SJCRH30 (cell line): ENCODE results near the gene TM9SF1. TPM values are rescaled to one million over a fixed set of nuclear protein-coding genes. Genes with fewer than 3 reads are reported as not detected.
"Not testable (repeated sequence)": the region's sequence is repeated elsewhere in the genome, so short reads cannot be mapped to it uniquely, and the experiment has no call there.

Experiments used
- DNase-seq, 2 experiments: peaks; one replicate each; pipeline ENCODE4 v3.0.0-alpha.2; 2015 to 2020
- H3K27ac ChIP-seq: fragments of 250-450 bp; sonication (Bioruptor Pico); 2 replicates; pipeline ENCODE4 v1.5.1; 2020; ENCODE audit warnings: mild to moderate bottlenecking, moderate library complexity
- H3K27me3 ChIP-seq: fragments of 250-450 bp; sonication (Bioruptor Pico); 2 replicates; pipeline ENCODE4 v1.5.1; 2020; ENCODE audit warnings: mild to moderate bottlenecking, moderate library complexity
- H3K36me3 ChIP-seq: fragments of 250-450 bp; sonication (Bioruptor Pico); 2 replicates; pipeline ENCODE4 v1.5.1; 2020; ENCODE audit warnings: mild to moderate bottlenecking, moderate library complexity
- H3K4me1 ChIP-seq: fragments of 250-450 bp; sonication (Bioruptor Pico); 2 replicates; pipeline ENCODE4 v1.5.1; 2020; ENCODE audit warnings: mild to moderate bottlenecking, moderate library complexity
- H3K4me3 ChIP-seq: fragments of 250-450 bp; sonication (Bioruptor Pico); 2 replicates; pipeline ENCODE4 v1.5.1; 2020; ENCODE audit warnings: mild to moderate bottlenecking, moderate library complexity
- H3K9me3 ChIP-seq: fragments of 250-450 bp; sonication (Bioruptor Pico); replicated peaks from 2 replicates; pipeline ENCODE4 v1.5.1; 2020; ENCODE audit warnings: mild to moderate bottlenecking, moderate library complexity
- total RNA-seq: library from RNA; depleted of rRNA; stranded (reverse); fragments of >200 nt; shearing (Covaris generic); gene quantifications from 2 replicates; pipeline ENCODE4 v1.2.3, GENCODE V29; 2014

Gene TM9SF1
- total RNA-seq, 1 experiment from 2014 or later, result 32.6 TPM

GRCh38 chr14:24212924-24213865, 18.0 kb upstream of the TM9SF1 start, which contains the start of gene CHMP4A:
Gene CHMP4A, minus strand, starts transcription at chr14:24213488. Its CDS starts 49 bp downstream, at chr14:24213439.
- Histone ChIP-seq H3K27me3 (no peaks in the 10 kb centered on the region), H3K36me3 (peaks cover 7% of the 10 kb centered on the region), H3K9me3 (no peaks in the 10 kb centered on the region), H3K4me1 (no peaks in the 10 kb centered on the region), H3K27ac (peak within 1 kb of the TSS; percentile 83), H3K4me3 (peak within 1 kb of the TSS; percentile 71)
- peak; percentile 98 to 99 for DNase-seq

GRCh38 chr14:24211311-24211710, 16.1 kb upstream of the TM9SF1 start:
- no peak for DNase-seq
- Histone ChIP-seq H3K9me3 (no peaks in the 10 kb centered on the region), H3K36me3 (peaks cover 20% of the 10 kb centered on the region), H3K4me3 (no peak overlapping the region), H3K4me1 (no peaks in the 10 kb centered on the region), H3K27ac (no peak overlapping the region), H3K27me3 (no peaks in the 10 kb centered on the region)

DNA sequence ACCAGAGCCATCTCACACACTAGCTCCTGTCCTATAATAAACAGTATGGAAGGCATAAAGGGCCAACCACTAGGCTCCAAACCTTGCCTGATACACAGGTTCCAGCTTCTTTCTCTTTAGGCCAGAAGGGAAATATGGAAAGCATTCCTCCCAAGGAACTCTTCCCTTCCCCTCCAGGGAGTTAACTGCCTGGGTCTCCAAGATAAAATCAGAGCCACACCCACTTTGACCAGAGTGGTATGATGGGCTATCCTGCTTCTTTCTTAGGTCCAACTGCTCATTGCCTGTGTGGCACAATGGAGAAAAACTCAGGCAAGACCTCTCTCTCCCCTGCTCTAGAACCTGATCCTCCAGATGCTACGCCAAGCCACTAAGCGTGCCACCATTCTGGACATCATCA, 12.4 kb upstream of the TM9SF1 start:
- Histone ChIP-seq H3K9me3 (no peaks in the 10 kb centered on the region), H3K27me3 (no peaks in the 10 kb centered on the region), H3K36me3 (peaks cover 22% of the 10 kb centered on the region), H3K4me1 (no peaks in the 10 kb centered on the region), H3K27ac (no peak overlapping the region), H3K4me3 (no peak overlapping the region)
- DNase-seq, result no peak

DNA sequence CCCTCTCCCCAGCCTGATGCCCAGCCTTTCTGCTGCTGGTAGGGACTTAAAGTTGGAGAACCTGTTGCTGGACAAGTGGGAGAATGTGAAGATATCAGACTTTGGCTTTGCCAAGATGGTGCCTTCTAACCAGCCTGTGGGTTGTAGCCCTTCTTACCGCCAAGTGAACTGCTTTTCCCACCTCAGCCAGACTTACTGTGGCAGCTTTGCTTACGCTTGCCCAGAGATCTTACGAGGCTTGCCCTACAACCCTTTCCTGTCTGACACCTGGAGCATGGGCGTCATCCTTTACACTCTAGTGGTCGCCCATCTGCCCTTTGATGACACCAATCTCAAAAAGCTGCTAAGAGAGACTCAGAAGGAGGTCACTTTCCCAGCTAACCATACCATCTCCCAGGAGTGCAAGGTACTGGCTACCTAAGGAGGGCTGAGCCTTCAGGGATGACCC, 11.9 kb upstream of the TM9SF1 start:
- H3K36me3 ChIP-seq, result peaks cover 25% of the 10 kb centered on the region
- no peak overlapping the region for H3K4me3 ChIP-seq
- H3K9me3 ChIP-seq, result no peaks in the 10 kb centered on the region; the same call in 1 of the 2 replicates
- H3K27ac ChIP-seq, result no peak overlapping the region
- DNase-seq, result no peak
- H3K4me1 ChIP-seq, result no peaks in the 10 kb centered on the region
- H3K27me3 ChIP-seq, result no peaks in the 10 kb centered on the region

DNA sequence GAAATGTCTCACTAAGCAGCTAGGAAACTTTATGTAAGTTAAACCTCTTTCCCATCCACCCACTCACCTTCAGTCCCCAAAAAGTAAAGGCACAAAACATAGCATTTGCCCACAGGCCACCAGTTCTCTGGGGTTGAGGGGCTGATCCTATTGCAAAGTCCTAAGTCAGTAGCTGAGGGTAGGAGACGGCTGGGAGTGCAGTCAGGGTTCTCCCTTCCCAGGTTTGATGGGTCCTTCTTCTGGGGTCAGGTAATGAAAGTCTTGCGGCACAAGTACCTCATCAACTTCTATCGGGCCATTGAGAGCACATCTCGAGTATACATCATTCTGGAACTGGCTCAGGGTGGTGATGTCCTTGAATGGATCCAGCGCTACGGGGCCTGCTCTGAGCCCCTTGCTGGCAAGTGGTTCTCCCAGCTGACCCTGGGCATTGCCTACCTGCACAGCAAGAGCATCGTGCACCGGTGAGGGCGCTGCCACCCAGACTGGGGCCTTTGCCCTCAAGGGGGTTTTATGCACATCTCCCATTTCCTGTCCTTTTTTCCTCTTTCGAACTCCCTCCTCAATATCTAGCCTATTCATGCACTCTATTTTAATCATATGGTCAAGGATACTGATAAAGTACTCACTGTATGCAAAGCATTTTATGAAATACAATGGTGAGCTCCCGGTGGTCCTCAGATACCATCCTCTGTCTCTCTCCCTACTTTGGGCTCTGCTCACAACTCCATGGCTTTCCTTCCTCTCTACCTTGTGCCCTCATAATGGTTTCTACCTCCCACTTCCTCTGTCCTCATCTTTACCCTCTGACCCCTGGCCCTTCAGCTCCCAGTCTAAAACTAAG, 11.2 kb upstream of the TM9SF1 start:
- no peak overlapping the region for H3K4me3 ChIP-seq
- H3K9me3 ChIP-seq, result no peaks in the 10 kb centered on the region; the same call in 1 of the 2 replicates
- no peaks in the 10 kb centered on the region for H3K27me3 ChIP-seq
- no peak for DNase-seq
- no peaks in the 10 kb centered on the region for H3K4me1 ChIP-seq
- peaks cover 29% of the 10 kb centered on the region for H3K36me3 ChIP-seq
- no peak overlapping the region for H3K27ac ChIP-seq

DNA sequence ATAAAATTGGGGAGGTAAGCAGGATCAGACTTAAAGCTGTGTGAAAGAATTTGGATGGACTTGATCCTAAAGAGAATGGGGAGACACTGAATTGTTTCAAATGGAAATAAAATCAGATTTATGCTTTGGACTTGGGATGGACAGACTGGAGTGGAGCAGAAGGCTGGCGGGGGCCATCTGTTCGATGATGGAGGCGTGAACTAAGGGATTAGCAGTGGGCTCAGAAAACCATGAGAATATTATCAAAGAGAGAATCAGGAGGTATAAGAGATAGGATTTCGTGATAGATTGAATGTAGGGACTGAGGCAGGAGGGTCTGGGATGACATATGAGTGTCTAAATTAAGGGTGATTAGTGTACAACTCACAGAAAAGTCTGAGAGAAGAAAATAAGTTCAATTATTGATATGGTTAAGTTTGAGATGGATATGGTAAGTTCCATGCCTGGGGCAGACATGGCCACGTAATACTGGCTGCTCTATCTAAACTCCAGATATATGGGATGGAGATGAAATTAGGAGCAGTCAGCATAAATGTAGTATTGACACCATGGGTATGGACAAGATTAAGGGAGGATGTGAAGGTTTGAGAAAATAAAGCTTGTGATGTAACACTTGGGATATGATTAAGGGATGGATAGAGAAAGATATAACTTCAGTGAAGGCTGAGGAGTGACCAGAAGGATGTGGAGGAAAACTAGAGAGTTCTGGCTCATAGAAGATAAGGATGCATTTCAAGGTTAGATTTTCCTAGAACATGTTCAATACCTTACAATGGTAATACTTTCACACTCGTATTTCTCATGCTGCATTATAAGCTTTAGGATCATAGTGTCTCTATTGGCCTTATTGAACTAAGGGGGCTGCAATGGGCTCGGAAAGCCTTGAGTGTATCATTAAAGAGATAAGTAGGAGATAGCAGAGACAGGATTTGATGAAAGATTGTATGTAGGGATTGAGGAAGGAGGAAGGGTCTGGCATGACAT, 9.2 kb upstream of the TM9SF1 start:
- no peaks in the 10 kb centered on the region for H3K4me1 ChIP-seq
- no peaks in the 10 kb centered on the region; the same call in 1 of the 2 replicates for H3K9me3 ChIP-seq
- no peaks in the 10 kb centered on the region for H3K27me3 ChIP-seq
- H3K4me3 ChIP-seq, result no peak overlapping the region
- no peak for DNase-seq
- peaks cover 39% of the 10 kb centered on the region for H3K36me3 ChIP-seq
- no peak overlapping the region for H3K27ac ChIP-seq

DNA sequence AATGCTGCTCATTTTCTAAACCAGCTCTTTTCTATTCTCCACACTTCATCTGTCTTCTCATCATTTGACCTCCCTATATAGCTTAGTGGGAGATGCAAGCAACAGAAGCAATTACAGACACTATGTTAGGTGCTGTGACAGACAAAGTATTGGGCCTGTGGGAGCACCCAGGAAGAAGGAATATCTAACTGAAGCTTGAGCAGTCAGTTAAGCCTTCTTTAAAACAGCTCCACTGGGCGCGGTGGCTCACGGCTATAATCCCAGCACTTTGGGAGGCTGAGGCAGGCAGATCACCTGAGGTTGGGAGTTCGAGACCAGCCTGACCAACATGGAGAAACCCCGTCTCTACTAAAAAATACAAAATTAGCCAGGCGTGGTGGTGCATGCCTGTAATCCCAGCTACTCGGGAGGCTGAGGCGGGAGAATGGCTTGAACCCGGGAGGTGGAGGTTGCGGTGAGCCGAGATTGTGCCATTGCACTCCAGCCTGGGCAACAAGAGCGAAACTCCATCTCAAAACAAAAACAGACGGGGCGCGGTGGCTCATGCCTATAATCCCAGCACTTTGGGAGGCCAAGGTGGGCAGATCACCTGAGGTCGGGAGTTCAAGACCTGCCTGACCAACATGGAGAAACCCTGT, 8.1 kb upstream of the TM9SF1 start:
- H3K4me1 ChIP-seq, DNase-seq, H3K27ac ChIP-seq, H3K9me3 ChIP-seq, H3K4me3 ChIP-seq, H3K27me3 ChIP-seq: not testable (repeated sequence)
- H3K36me3 ChIP-seq, result peaks cover 37% of the 10 kb centered on the region

DNA sequence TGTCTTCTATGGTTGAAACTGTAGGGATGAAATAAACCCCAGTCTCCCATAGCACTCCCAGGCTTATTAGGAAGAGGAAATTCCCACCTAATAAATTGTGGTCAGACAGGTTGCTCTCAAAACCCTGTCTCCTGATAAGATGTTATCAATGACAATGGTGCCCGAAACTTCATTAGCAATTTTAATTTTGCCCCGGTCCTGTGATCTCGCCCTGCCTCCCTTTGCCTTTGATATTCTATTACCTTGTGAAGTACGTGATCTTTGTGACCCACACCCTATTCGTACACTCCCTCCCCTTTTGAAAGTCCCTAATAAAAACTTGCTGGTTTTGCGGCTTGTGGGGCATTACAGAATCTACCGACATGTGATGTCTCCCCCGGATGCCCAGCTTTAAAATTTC, 7.3 kb upstream of the TM9SF1 start:
- H3K9me3 ChIP-seq, H3K4me3 ChIP-seq, H3K27ac ChIP-seq, H3K4me1 ChIP-seq, H3K27me3 ChIP-seq, DNase-seq: not testable (repeated sequence)
- peaks cover 30% of the 10 kb centered on the region for H3K36me3 ChIP-seq

DNA sequence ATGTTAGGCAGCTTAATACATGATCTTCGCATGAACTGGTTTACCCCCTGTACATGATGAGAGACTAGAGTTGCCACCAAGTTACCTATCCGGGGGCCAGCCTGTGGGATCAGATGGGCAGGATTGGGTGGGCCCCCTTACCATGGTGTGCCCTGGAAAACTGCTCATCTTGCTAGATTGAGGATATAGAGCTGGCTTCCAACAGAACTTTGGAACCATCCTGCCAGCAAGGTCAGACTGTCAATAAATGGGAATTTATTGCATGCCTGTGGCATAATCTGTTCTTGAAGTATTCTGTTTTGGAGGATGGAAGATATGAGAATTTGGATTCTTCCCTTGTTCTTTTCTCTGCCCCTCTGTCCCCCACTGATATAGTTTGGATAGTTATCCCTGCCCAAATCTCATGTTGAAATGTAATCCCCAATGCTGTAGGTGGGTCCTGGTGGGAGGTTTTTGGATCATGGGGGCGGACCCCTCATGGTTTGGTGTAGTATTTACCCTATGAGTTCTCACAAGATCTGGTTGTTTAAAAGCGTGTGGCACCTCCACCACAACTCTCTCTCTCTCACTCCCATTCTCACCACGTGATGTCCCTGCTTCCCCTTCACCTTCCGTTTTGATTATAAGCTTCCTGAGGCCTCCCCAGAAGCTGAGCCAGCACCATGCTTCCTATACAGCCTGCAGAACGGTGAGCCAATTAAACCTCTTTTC, 3.7 kb upstream of the TM9SF1 start:
- DNase-seq, result no peak
- no peaks in the 10 kb centered on the region for H3K27me3 ChIP-seq
- H3K4me3 ChIP-seq, result no peak overlapping the region
- peaks cover 22% of the 10 kb centered on the region; the same call in 1 of the 2 replicates for H3K36me3 ChIP-seq
- 0 out of 2 replicates have a peak, but pooled peaks cover 5% of the 10 kb centered on the region for H3K4me1 ChIP-seq
- H3K9me3 ChIP-seq, result no peaks in the 10 kb centered on the region; the same call in 1 of the 2 replicates
- no peak overlapping the region for H3K27ac ChIP-seq

GRCh38 chr14:24197056-24197450, 1.8 kb upstream of the TM9SF1 start:
- no peaks in the 10 kb centered on the region; the same call in 1 of the 2 replicates for H3K9me3 ChIP-seq
- no peak overlapping the region for H3K27ac ChIP-seq
- H3K4me1 ChIP-seq, result 0 out of 2 replicates have a peak, but pooled peaks cover 5% of the 10 kb centered on the region
- H3K36me3 ChIP-seq, result peaks cover 25% of the 10 kb centered on the region
- no peak overlapping the region for H3K4me3 ChIP-seq
- no peak for DNase-seq
- no peaks in the 10 kb centered on the region for H3K27me3 ChIP-seq

- H3K9me3 ChIP-seq, result no peaks in the 10 kb centered on the region
- 0 out of 2 replicates have a peak, but pooled peaks cover 5% of the 10 kb centered on the region for H3K4me1 ChIP-seq
- H3K4me3 ChIP-seq, result peak overlapping the region; percentile 89
- peak overlapping the region; percentile 99 for H3K27ac ChIP-seq
- no peaks in the 10 kb centered on the region for H3K27me3 ChIP-seq
- DNase-seq, result no peak
- peaks cover 20% of the 10 kb centered on the region for H3K36me3 ChIP-seq
Measured at GRCh38 chr14:24196071-24197055, 1.1 kb upstream of the TM9SF1 start.

GRCh38 chr14:24194873-24195185, 412 bp downstream of the TM9SF1 start:
- Histone ChIP-seq H3K4me1 (0 out of 2 replicates have a peak, but pooled peaks cover 5% of the 10 kb centered on the region), H3K36me3 (peaks cover 11% of the 10 kb centered on the region), H3K9me3 (no peaks in the 10 kb centered on the region), H3K27ac (peak overlapping the region; percentile 99), H3K27me3 (no peaks in the 10 kb centered on the region), H3K4me3 (peak overlapping the region; percentile 89)
- DNase-seq, result no peak
